ENCODE measurements around the gene ABTB2.
"Not testable (repeated sequence)": the region's sequence is repeated elsewhere in the genome, so short reads cannot be mapped to it uniquely, and the experiment has no call there.

ABTB2 gene

GRCh38 chr11:34234086-34234740, 123.6 kb downstream of the ABTB2 start:
- DNase-seq = peak; percentile 19

GRCh38 chr11:34233215-34233614, 124.6 kb downstream of the ABTB2 start:
- no peak for DNase-seq

- no peak for DNase-seq
These were observed 125.0 kb downstream of the ABTB2 start for GRCh38 chr11:34232807-34233206.

GRCh38 chr11:34226210-34226609, 131.6 kb downstream of the ABTB2 start:
- no peak for DNase-seq

GRCh38 chr11:34225091-34225490, 132.7 kb downstream of the ABTB2 start:
- no peak for DNase-seq

GRCh38 chr11:34224434-34224966, 133.3 kb downstream of the ABTB2 start:
- DNase-seq = no peak

GRCh38 chr11:34223907-34224306, 133.9 kb downstream of the ABTB2 start:
- no peak for DNase-seq

- DNase-seq = no peak
These were observed 134.6 kb downstream of the ABTB2 start for GRCh38 chr11:34223021-34223813.

- DNase-seq = no peak
These were observed 135.8 kb downstream of the ABTB2 start for GRCh38 chr11:34222030-34222429.

- no peak for DNase-seq
These were observed 137.9 kb downstream of the ABTB2 start for GRCh38 chr11:34219941-34220370.

- DNase-seq = no peak
These were observed 138.5 kb downstream of the ABTB2 start for GRCh38 chr11:34219279-34219678.

GRCh38 chr11:34218756-34219155, 139.1 kb downstream of the ABTB2 start:
- not testable (repeated sequence) for DNase-seq

GRCh38 chr11:34218067-34218466, 139.7 kb downstream of the ABTB2 start:
- DNase-seq = no peak

GRCh38 chr11:34216706-34217105, 141.1 kb downstream of the ABTB2 start:
- no peak for DNase-seq

- DNase-seq = no peak
These were observed 141.9 kb downstream of the ABTB2 start for GRCh38 chr11:34215806-34216453.

GRCh38 chr11:34214961-34215805, 142.6 kb downstream of the ABTB2 start:
- DNase-seq = no peak

GRCh38 chr11:34213366-34213765, 144.4 kb downstream of the ABTB2 start:
- DNase-seq = no peak

GRCh38 chr11:34212566-34212965, 145.2 kb downstream of the ABTB2 start:
- no peak for DNase-seq

GRCh38 chr11:34209809-34210208, 148.0 kb downstream of the ABTB2 start:
- DNase-seq = no peak

GRCh38 chr11:34208266-34209135, 149.3 kb downstream of the ABTB2 start:
- peak; percentile 84 for DNase-seq

GRCh38 chr11:34207487-34208180, 150.2 kb downstream of the ABTB2 start:
- no peak for DNase-seq
